H1 (cell line): Measurements from ENCODE around the gene SLC11A1. TPM values are rescaled to one million over a fixed set of nuclear protein-coding genes. Genes with fewer than 3 reads are reported as not detected.

Experiments
- CTCF ChIA-PET: fragments of 300-600 bp; sonication (Branson Sonifier 250); formaldehyde crosslinking; loops from one replicate; lab custom pipeline; 2021; ENCODE audit not compliant: partially characterized antibody; lab: Charles Lee
- POLR2A ChIA-PET: fragments of 300-600 bp; sonication (Branson Sonifier 250); formaldehyde crosslinking; loops from one replicate; lab custom pipeline; 2021; ENCODE audit warnings: inconsistent platforms; ENCODE audit not compliant: partially characterized antibody; lab: Charles Lee
- DNase-seq, 2 experiments: peaks; one replicate each; pipeline versions ENCODE4 v3.0.0 to v3.0.0-alpha.2; 2010 to 2022; ENCODE audit warnings: low spot score in 2 of 2, low read depth in 1 of 2, mixed read lengths in 1 of 2
- FAIRE-seq: peaks from 2 replicates; lab custom pipeline; 2011; peaks lifted over from hg19 to GRCh38; lab: Jason Lieb, UNC
- H2AFZ ChIP-seq: 2 replicates; pipeline ENCODE4 v1.8.1; 2012; ENCODE audit warnings: low read length, inconsistent platforms
- H2AK5ac ChIP-seq: 2 replicates; pipeline ENCODE4 v1.6.1; 2013; ENCODE audit warnings: low read depth, low read length
- H2BK120ac ChIP-seq: replicated peaks from 2 replicates; pipeline ENCODE3; 2013; ENCODE audit warnings: low read depth, low read length, inconsistent platforms
- H2BK12ac ChIP-seq: 2 replicates; pipeline ENCODE4 v1.6.1; 2013; ENCODE audit warnings: low read depth, low read length
- H2BK15ac ChIP-seq: 2 replicates; pipeline ENCODE4 v1.6.1; 2013; ENCODE audit warnings: low read length
- H2BK20ac ChIP-seq: 2 replicates; pipeline ENCODE4 v1.6.1; 2013; ENCODE audit warnings: low read length
- H2BK5ac ChIP-seq: 2 replicates; pipeline ENCODE4 v1.6.1; 2013; ENCODE audit warnings: low read depth, low read length
- H3K14ac ChIP-seq: 2 replicates; pipeline ENCODE4 v1.6.1; 2013; ENCODE audit warnings: inconsistent platforms; ENCODE audit not compliant: insufficient read length
- H3K18ac ChIP-seq: 2 replicates; pipeline ENCODE4 v1.6.1; 2013; ENCODE audit warnings: low read length; ENCODE audit errors: extremely low read depth
- H3K23ac ChIP-seq: 2 replicates; pipeline ENCODE4 v1.6.1; 2013; ENCODE audit warnings: inconsistent platforms; ENCODE audit not compliant: insufficient read length
- H3K23me2 ChIP-seq: 2 replicates; pipeline ENCODE4 v1.6.1; 2013; ENCODE audit warnings: low read depth, low read length
- H3K27ac ChIP-seq: 2 replicates; pipeline ENCODE4 v1.6.1; 2011; ENCODE audit warnings: low read depth, low read length, inconsistent platforms
- H3K27me3 ChIP-seq, 4 experiments: replicated peaks in 1 of 4; 1 replicate in 1 of 4; 2 replicates in 3 of 4; pipeline versions ENCODE4 v1.6.1 to v1.8.1; 2011 to 2013; ENCODE audit warnings: low read length in 3 of 4, mild to moderate bottlenecking in 3 of 4, inconsistent platforms in 2 of 4, mixed read lengths in 2 of 4, moderate library complexity in 1 of 4; ENCODE audit not compliant: control insufficient read depth in 3 of 4, insufficient read depth in 3 of 4; ENCODE audit errors: extremely low read depth in 1 of 4
- H3K36me3 ChIP-seq, 4 experiments: 2 replicates each; pipeline versions ENCODE4 v1.6.1 to v1.8.1; 2011 to 2013; ENCODE audit warnings: mild to moderate bottlenecking in 4 of 4, low read length in 3 of 4, moderate library complexity in 2 of 4, control low read depth in 1 of 4, inconsistent platforms in 1 of 4; ENCODE audit not compliant: insufficient read depth in 4 of 4, control insufficient read depth in 2 of 4
- H3K4ac ChIP-seq: replicated peaks from 2 replicates; pipeline ENCODE3; 2013; ENCODE audit warnings: low read length, low read depth, mixed read lengths, inconsistent platforms; ENCODE audit not compliant: insufficient read length
- H3K4me1 ChIP-seq, 4 experiments: replicated peaks in 1 of 4; 1 replicate in 1 of 4; 2 replicates in 3 of 4; pipeline versions ENCODE4 v1.6.1 to v1.8.1; 2011 to 2013; ENCODE audit warnings: low read length in 3 of 4, inconsistent platforms in 2 of 4, mixed read lengths in 1 of 4; ENCODE audit not compliant: insufficient read depth in 4 of 4, control insufficient read depth in 3 of 4
- H3K4me2 ChIP-seq, 2 experiments: 2 replicates each; pipeline versions ENCODE4 v1.6.1 to v1.8.1; 2011 to 2013; ENCODE audit warnings: low read depth in 2 of 2, low read length in 2 of 2, control low read depth in 1 of 2, inconsistent platforms in 1 of 2, mild to moderate bottlenecking in 1 of 2; ENCODE audit not compliant: insufficient read depth in 1 of 2
- H3K4me3 ChIP-seq, 4 experiments: fragments of 200-600, 300-600 bp in 1 of 4; sonication (generic), shearing (Covaris generic), sonication (Bioruptor Twin) in 1 of 4; 2 replicates each; pipeline versions ENCODE4 v1.5.1 to v1.8.1; 2011 to 2016; ENCODE audit warnings: low read length in 4 of 4, low read depth in 3 of 4, control low read depth in 2 of 4, inconsistent platforms in 2 of 4, mild to moderate bottlenecking in 2 of 4, mixed read lengths in 1 of 4, moderate library complexity in 1 of 4; ENCODE audit not compliant: insufficient read depth in 2 of 4; ENCODE audit errors: extremely low read depth in 1 of 4
- H3K56ac ChIP-seq: replicated peaks from 2 replicates; pipeline ENCODE3; 2013; ENCODE audit warnings: low read depth, mild to moderate bottlenecking, mixed read lengths, low read length, inconsistent platforms; ENCODE audit not compliant: insufficient read length
- H3K79me1 ChIP-seq: 2 replicates; pipeline ENCODE4 v1.6.1; 2013; ENCODE audit warnings: low read depth, low read length, control low read depth
- H3K79me2 ChIP-seq, 2 experiments: 2 replicates each; pipeline versions ENCODE4 v1.6.1 to v1.8.1; 2012 to 2013; ENCODE audit warnings: low read length in 2 of 2, mild to moderate bottlenecking in 2 of 2, inconsistent platforms in 1 of 2; ENCODE audit not compliant: insufficient read depth in 2 of 2, control insufficient read depth in 1 of 2
- H3K9ac ChIP-seq, 4 experiments: replicated peaks in 1 of 4; 1 replicate in 1 of 4; 2 replicates in 3 of 4; pipeline versions ENCODE4 v1.6.1 to v1.8.1; 2011 to 2013; ENCODE audit warnings: low read depth in 3 of 4, low read length in 3 of 4, control low read depth in 2 of 4, mild to moderate bottlenecking in 2 of 4, moderate library complexity in 2 of 4, inconsistent platforms in 1 of 4; ENCODE audit errors: extremely low read depth in 1 of 4
- H3K9me3 ChIP-seq, 2 experiments: 2 replicates each; pipeline versions ENCODE4 v1.6.1 to v1.8.1; 2012 to 2013; ENCODE audit warnings: mild to moderate bottlenecking in 2 of 2, moderate library complexity in 2 of 2, control low read depth in 1 of 2, inconsistent platforms in 1 of 2, low read depth in 1 of 2, low read length in 1 of 2, mixed read lengths in 1 of 2; ENCODE audit not compliant: insufficient read depth in 2 of 2
- H4K20me1 ChIP-seq, 2 experiments: replicated peaks in 1 of 2; 2 replicates each; pipeline versions ENCODE3 to v1.8.1; 2011 to 2013; ENCODE audit warnings: inconsistent platforms in 2 of 2, low read length in 2 of 2, mild to moderate bottlenecking in 1 of 2; ENCODE audit not compliant: insufficient read depth in 2 of 2, control insufficient read depth in 1 of 2
- H4K5ac ChIP-seq: 2 replicates; pipeline ENCODE4 v1.6.1; 2013; ENCODE audit warnings: low read length, low read depth, mixed read lengths, inconsistent platforms; ENCODE audit not compliant: insufficient read length
- H4K8ac ChIP-seq: 2 replicates; pipeline ENCODE4 v1.8.0; 2013; ENCODE audit warnings: mild to moderate bottlenecking, moderate library complexity, low read length, inconsistent platforms; ENCODE audit not compliant: insufficient read depth; ENCODE audit errors: extremely low read depth
- H4K91ac ChIP-seq: replicated peaks from 2 replicates; pipeline ENCODE3; 2013; ENCODE audit warnings: low read length, mixed read lengths, inconsistent platforms; ENCODE audit not compliant: insufficient read length
- KDM5A ChIP-seq: fragments of 200-600 bp; IDR thresholded peaks from 2 replicates; pipeline ENCODE4 v1.7.1; 2012; ENCODE audit warnings: mild to moderate bottlenecking, low read length, inconsistent platforms, mixed read lengths
- WGBS, 2 experiments: shearing (Covaris generic) in 1 of 2; methylation state at CpG; one replicate each; pipeline versions ENCODE4 v1.1.6 to v1.1.7; 2013 to 2015; ENCODE audit warnings: low lambda C conversion rate in 2 of 2, mixed read lengths in 2 of 2, inconsistent platforms in 1 of 2, low coverage in 1 of 2, missing lambda C conversion rate in 1 of 2; ENCODE audit not compliant: insufficient replicate concordance in 2 of 2, insufficient coverage in 1 of 2, insufficient read length in 1 of 2; ENCODE audit errors: extremely low coverage in 1 of 2, missing lambda C conversion rate in 1 of 2; 5-methylcytosine and 5-hydroxymethylcytosine counted together
- polyA plus RNA-seq, 7 experiments: library from polyadenylated mRNA; depleted of rRNA in 3 of 7; stranded (reverse) in 5 of 7; unstranded in 2 of 7; fragments of >200 nt in 5 of 7; fragments of 200-250 nt in 2 of 7; gene quantifications; 1 replicate in 5 of 7; 2 replicates in 1 of 7; 4 replicates in 1 of 7; pipeline versions ENCODE4 v1.2.1 to v1.2.3, GENCODE V29; 2011 to 2013; ENCODE audit warnings: missing spikeins in 2 of 7, mixed read lengths in 2 of 7
- total RNA-seq: library from RNA; stranded (reverse); fragmentation: NEBNext Ultra II Directional; extraction: Animal tissue kit (Norgen Biotek cat#: 25700); gene quantifications from 2 replicates; pipeline ENCODE4 v1.2.1, GENCODE V29; 2021

Gene SLC11A1
- total and polyA plus RNA-seq, 2 of the 8 experiments (the other 6 are each of a cell fraction or from before 2014, with no cell fraction given) = 0.20 to 0.43 TPM

DNA sequence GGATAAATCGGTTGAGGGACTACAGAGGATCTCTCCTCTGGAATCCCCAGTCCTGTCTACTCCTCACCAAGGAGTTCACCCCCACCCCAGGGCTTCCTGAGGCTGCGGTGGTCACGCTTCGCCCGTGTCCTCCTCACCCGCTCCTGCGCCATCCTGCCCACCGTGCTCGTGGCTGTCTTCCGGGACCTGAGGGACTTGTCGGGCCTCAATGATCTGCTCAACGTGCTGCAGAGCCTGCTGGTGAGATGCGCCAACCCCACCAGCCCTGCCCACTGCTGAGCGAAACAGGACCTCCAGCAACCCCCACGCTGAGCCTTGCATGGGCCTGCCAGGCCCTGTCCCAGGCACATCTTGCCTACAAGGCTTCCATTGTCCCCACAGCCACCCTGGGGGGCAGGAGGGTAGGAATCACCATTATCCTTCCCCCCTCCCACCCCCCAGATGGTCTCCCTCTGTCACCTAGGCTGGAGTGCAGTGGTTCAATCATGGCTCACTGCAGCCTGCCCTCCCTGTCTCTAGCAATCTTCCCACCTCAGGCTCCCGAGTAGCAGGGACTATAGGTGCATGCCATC lies 10.9 kb downstream of the SLC11A1 start:
- no peak overlapping the region for H4K5ac ChIP-seq
- H2AK5ac ChIP-seq = no peak overlapping the region
- no peak overlapping the region for H3K27ac ChIP-seq
- no peak overlapping the region for H3K23ac ChIP-seq
- TF ChIP-seq KDM5A = no peak
- 90% methylated on average over 16 of the region's 16 CpGs; no CpG with 5 or more reads in 1 of the 2 experiments for WGBS, 2 experiments
- H2BK15ac ChIP-seq = peak overlapping the region; percentile 61; the same call in 1 of the 2 replicates
- H3K56ac ChIP-seq = no peak overlapping the region
- peak overlapping the region; percentile 52 for H4K91ac ChIP-seq
- peak overlapping the region; percentile 52; the same call in 1 of the 2 replicates for H2BK5ac ChIP-seq
- H3K4me3 ChIP-seq = no peak overlapping the region
- H3K4me2 ChIP-seq = no peak overlapping the region
- H2BK12ac ChIP-seq = peak overlapping the region; percentile 17; the same call in 1 of the 2 replicates
- H3K14ac ChIP-seq = no peak overlapping the region
- no peak overlapping the region; the same call in 1 of the 2 replicates for H3K18ac ChIP-seq
- no peak overlapping the region for H3K9ac ChIP-seq
- H3K27me3 ChIP-seq = peaks cover 14 to 18% (median 16%) of the 10 kb centered on the region in 4 experiments
- H3K9me3 ChIP-seq = no peaks in the 10 kb centered on the region
- H3K4me1 ChIP-seq = peaks cover 0 to 29% (median 19%) of the 10 kb centered on the region in 4 experiments; a peak in 6 of 7 replicates
- POLR2A ChIA-PET = interaction anchor here (0.7 to 1.1 kb wide), 3 partner anchors 98 to 121 kb away, joined by 3 read pairs; no protein-coding TSS in a partner anchor
- H3K79me1 ChIP-seq = no peaks in the 10 kb centered on the region
- 0 out of 2 replicates have a peak overlapping the region, but pooled peaks have one; percentile 23 for H2AFZ ChIP-seq
- H3K4ac ChIP-seq = no peak overlapping the region
- no peak for DNase-seq
- H2BK120ac ChIP-seq = no peak overlapping the region
- H3K36me3 ChIP-seq = no peaks in the 10 kb centered on the region
- peaks cover 13% of the 10 kb centered on the region; the same call in 1 of the 2 replicates for H3K23me2 ChIP-seq
- CTCF ChIA-PET = interaction anchor here (0.9 to 7.5 kb wide), 10 partner anchors 10 to 120 kb away, joined by 3 to 96 read pairs (median 10); partner anchors contain the start of genes AAMP, CATIP, PNKD and SLC11A1
- H4K8ac ChIP-seq = no peak overlapping the region; the same call in 1 of the 2 replicates
- FAIRE-seq = no peak
- H4K20me1 ChIP-seq = no peaks in the 10 kb centered on the region
- no peak overlapping the region for H2BK20ac ChIP-seq
- no peaks in the 10 kb centered on the region for H3K79me2 ChIP-seq
